Lower lobe of right lung (tissue), 2 donors: ENCODE data around the gene CLASP1. TPM values are rescaled to one million over a fixed set of nuclear protein-coding genes. Genes with fewer than 3 reads are reported as not detected.

Source experiments
- ATAC-seq, 2 donors: fragments of 200-7000 bp; cut with Tn5 transposase; one replicate each; pipeline ENCODE4 v1.9.1; 2020 to 2022; ENCODE audit warnings: mild to moderate bottlenecking in 2 of 2, moderate library complexity in 2 of 2
- DNase-seq: peaks from one replicate; pipeline ENCODE4 v3.0.0-alpha.2; 2020
- H3K27ac ChIP-seq: fragments of 200-600 bp; one replicate; pipeline ENCODE4 v1.8.0; 2022
- H3K27me3 ChIP-seq: fragments of 200-600 bp; one replicate; pipeline ENCODE4 v1.8.0; 2022; ENCODE audit warnings: low read depth
- H3K36me3 ChIP-seq: fragments of 200-600 bp; one replicate; pipeline ENCODE4 v1.8.0; 2022; ENCODE audit warnings: mild to moderate bottlenecking
- H3K4me1 ChIP-seq: fragments of 200-600 bp; one replicate; pipeline ENCODE4 v1.8.0; 2022
- H3K4me3 ChIP-seq: fragments of 200-600 bp; one replicate; pipeline ENCODE4 v1.8.0; 2022; ENCODE audit warnings: mild to moderate bottlenecking
- H3K9me3 ChIP-seq: fragments of 200-600 bp; one replicate; pipeline ENCODE4 v1.8.0; 2022
- CTCF ChIP-seq: fragments of 200-600 bp; IDR thresholded peaks from one replicate; pipeline ENCODE4 v1.8.0; 2022; ENCODE audit warnings: antibody characterized with exemption, mild to moderate bottlenecking
- intact Hi-C: fragments of 100-400 bp; cut with DNase I; formaldehyde crosslinking; loops from one replicate; pipeline ENCODE4 v1.11.0; 2022
- total RNA-seq: library from RNA; stranded (reverse); fragmentation: NEBNext Ultra II Directional; extraction: Animal tissue kit (Norgen Biotek cat#: 25700); gene quantifications from one replicate; pipeline ENCODE4 v1.2.1, GENCODE V29; 2021
- donor health status: DM: no; HTN: yes; CAD: no; lungs with severe emphysema.

CLASP1 gene
- total RNA-seq, 1 donor from 2014 or later, result 45.8 TPM

DNA sequence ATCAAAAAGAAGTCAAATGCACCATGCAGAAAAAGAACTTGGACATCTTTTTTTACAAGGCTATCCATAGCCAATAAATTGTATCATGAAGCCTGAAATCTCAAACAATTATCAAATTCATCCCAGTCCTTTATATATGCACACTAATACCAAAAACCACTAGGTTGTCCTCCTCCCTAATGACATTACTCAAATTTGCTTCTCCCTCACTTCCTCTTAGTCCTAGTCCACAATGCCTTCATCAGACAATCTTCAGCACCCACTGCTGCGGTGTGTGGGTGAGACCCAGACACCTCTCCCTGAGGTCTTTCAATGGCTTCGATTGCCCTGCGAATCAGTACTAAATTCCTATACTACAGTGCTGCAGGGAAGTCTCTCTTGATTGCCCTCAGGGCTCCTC is 58.1 kb downstream of the CLASP1 start:
- intact Hi-C loops, result no loop called here
- ATAC-seq, result no peak
- no peak for TF ChIP-seq CTCF

GRCh38 chr2:121588357-121588756 is 60.9 kb downstream of the CLASP1 start:
- intact Hi-C loops, result no loop called here
- Histone ChIP-seq H3K36me3 (peaks cover 8% of the 10 kb centered on the region), H3K27ac (no peak overlapping the region), H3K9me3 (no peaks in the 10 kb centered on the region), H3K4me1 (no peaks in the 10 kb centered on the region), H3K4me3 (no peak overlapping the region), H3K27me3 (no peaks in the 10 kb centered on the region)
- no peak for TF ChIP-seq CTCF
- DNase-seq, result no peak
- no peak for ATAC-seq

More for the DNA sequence above, 58.1 kb downstream of the CLASP1 start:
- H3K4me3 ChIP-seq, result no peak overlapping the region
- no peaks in the 10 kb centered on the region for H3K9me3 ChIP-seq
- no peak for DNase-seq
- no peaks in the 10 kb centered on the region for H3K27me3 ChIP-seq
- no peak overlapping the region for H3K27ac ChIP-seq
- peaks cover 8% of the 10 kb centered on the region for H3K36me3 ChIP-seq
- peaks cover 14% of the 10 kb centered on the region for H3K4me1 ChIP-seq

GRCh38 chr2:121587131-121587530 is 62.1 kb downstream of the CLASP1 start:
- peaks cover 8% of the 10 kb centered on the region for H3K36me3 ChIP-seq

GRCh38 chr2:121584741-121585140 is 64.5 kb downstream of the CLASP1 start:
- no peak for ATAC-seq
- Histone ChIP-seq H3K36me3 (peaks cover 8% of the 10 kb centered on the region), H3K27me3 (no peaks in the 10 kb centered on the region), H3K4me1 (peaks cover 5% of the 10 kb centered on the region), H3K27ac (no peak overlapping the region), H3K4me3 (no peak overlapping the region), H3K9me3 (no peaks in the 10 kb centered on the region)
- no peak for TF ChIP-seq CTCF
- intact Hi-C loops, result no loop called here
- DNase-seq, result no peak

More at GRCh38 chr2:121587131-121587530, 62.1 kb downstream of the CLASP1 start:
- DNase-seq (no peak), ATAC-seq (no peak)
- no peak for TF ChIP-seq CTCF
- Histone ChIP-seq H3K27ac (no peak overlapping the region), H3K4me1 (no peaks in the 10 kb centered on the region), H3K4me3 (no peak overlapping the region), H3K27me3 (no peaks in the 10 kb centered on the region), H3K9me3 (no peaks in the 10 kb centered on the region)
- intact Hi-C loops, result no loop called here

DNA sequence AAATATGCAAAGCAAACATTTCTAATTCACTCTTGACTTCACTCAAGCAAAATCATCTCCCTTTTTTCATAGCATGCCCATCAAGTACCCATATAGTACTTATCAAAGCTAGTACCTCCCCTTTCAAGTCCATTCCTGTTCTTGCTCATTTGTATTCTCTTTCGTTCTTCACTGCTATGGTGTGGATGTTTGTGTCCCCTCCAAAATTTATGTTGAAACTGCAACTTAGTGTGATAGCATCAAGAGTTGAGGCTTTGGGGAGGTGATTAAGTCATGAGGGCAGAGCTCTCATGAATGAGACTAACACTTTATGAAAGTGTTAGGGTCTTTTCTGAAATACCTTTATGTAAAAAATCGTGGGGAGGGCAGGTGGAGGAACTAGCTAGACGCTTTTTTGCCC is 65.7 kb downstream of the CLASP1 start:
- DNase-seq (no peak), ATAC-seq (no peak)
- intact Hi-C loops, result no loop called here
- Histone ChIP-seq H3K4me1 (peaks cover 5% of the 10 kb centered on the region), H3K27ac (no peak overlapping the region), H3K36me3 (peaks cover 4% of the 10 kb centered on the region), H3K27me3 (no peaks in the 10 kb centered on the region), H3K9me3 (no peaks in the 10 kb centered on the region), H3K4me3 (no peak overlapping the region)
- no peak for TF ChIP-seq CTCF

- ATAC-seq, result no peak
- Histone ChIP-seq H3K27ac (no peak overlapping the region), H3K36me3 (no peaks in the 10 kb centered on the region), H3K27me3 (no peaks in the 10 kb centered on the region), H3K4me1 (peaks cover 5% of the 10 kb centered on the region), H3K9me3 (no peaks in the 10 kb centered on the region), H3K4me3 (no peak overlapping the region)
- intact Hi-C loops, result no loop called here
- no peak for DNase-seq
- no peak for TF ChIP-seq CTCF
Observed at GRCh38 chr2:121582272-121582671, 67.0 kb downstream of the CLASP1 start.
